ENCODE results near the gene DPYSL5. TPM values are rescaled to one million over a fixed set of nuclear protein-coding genes. Genes with fewer than 3 reads are reported as not detected.

DPYSL5 gene
- total RNA-seq, 1 donor from 2014 or later: 0.11 TPM

DNA sequence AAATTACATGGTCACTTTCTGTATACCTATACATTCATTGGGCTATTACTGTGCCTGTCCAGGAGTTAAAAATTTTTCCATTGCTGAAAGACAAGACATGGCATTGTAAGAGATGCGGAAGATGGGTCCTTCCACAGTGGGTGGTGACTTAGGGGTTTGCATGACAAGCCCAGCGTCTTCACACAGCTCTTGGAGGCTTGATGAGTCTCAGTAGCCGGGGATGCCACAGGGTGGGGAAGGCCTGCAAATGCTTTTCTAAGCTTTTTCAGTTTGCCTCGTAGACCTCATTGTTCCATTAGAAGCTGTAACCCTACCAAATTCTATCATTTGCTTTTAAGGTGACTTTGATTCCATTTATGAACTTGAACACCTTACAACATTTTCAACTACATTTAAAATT lies 104.4 kb downstream of the DPYSL5 start:
- Mint-ChIP-seq H3K27ac (ENCODE audit: unreplicated experiment) (no peak overlapping the region), H3K4me1 (ENCODE audit: unreplicated experiment) (no peaks in the 10 kb centered on the region)

GRCh38 chr2:26954135-26954534 lies 106.2 kb downstream of the DPYSL5 start:
- H3K27ac Mint-ChIP-seq (ENCODE audit: unreplicated experiment): no peak overlapping the region
- H3K27me3 Mint-ChIP-seq (ENCODE audit: unreplicated experiment): peaks cover 69% of the 10 kb centered on the region
- TF ChIP-seq CTCF (IDR thresholded peaks at IDR 0.05): no peak
- no peaks in the 10 kb centered on the region for H3K4me1 Mint-ChIP-seq (ENCODE audit: unreplicated experiment)
- DNase-seq (ENCODE audit: extremely low spot score, unreplicated experiment): no peak
- no peak overlapping the region for H3K4me3 Mint-ChIP-seq (ENCODE audit: unreplicated experiment)
- H3K9me3 Mint-ChIP-seq (ENCODE audit: unreplicated experiment): no peaks in the 10 kb centered on the region
- H3K36me3 Mint-ChIP-seq (ENCODE audit: unreplicated experiment): no peaks in the 10 kb centered on the region

More for the DNA sequence above, 104.4 kb downstream of the DPYSL5 start:
- H3K4me3 Mint-ChIP-seq (ENCODE audit: unreplicated experiment): no peak overlapping the region
- no peaks in the 10 kb centered on the region for H3K9me3 Mint-ChIP-seq (ENCODE audit: unreplicated experiment)
- DNase-seq (ENCODE audit: extremely low spot score, unreplicated experiment): no peak
- peaks cover 54% of the 10 kb centered on the region for H3K27me3 Mint-ChIP-seq (ENCODE audit: unreplicated experiment)
- H3K36me3 Mint-ChIP-seq (ENCODE audit: unreplicated experiment): no peaks in the 10 kb centered on the region
- no peak for TF ChIP-seq CTCF (IDR thresholded peaks at IDR 0.05)

DNA sequence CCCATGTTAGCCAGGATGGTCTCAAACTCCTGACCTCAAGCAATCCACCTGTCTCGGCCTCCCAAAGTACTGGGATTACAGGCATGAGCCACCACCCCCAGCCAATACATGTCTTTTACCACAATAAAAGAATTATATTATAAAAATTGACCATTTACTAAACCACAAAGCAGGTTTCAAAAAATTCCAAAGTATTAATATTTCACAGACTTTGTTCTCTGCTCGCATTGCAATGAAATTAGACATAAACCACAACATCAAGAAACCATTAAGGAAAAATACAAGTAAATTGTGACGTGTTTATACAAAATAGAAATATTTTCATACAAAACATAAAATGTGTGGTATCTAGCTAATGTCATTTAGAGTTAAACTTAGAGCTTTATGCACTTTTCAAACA lies 109.1 kb downstream of the DPYSL5 start:
- no peaks in the 10 kb centered on the region for H3K36me3 Mint-ChIP-seq (ENCODE audit: unreplicated experiment)
- no peak overlapping the region for H3K27ac Mint-ChIP-seq (ENCODE audit: unreplicated experiment)
- no peak overlapping the region for H3K4me3 Mint-ChIP-seq (ENCODE audit: unreplicated experiment)
- DNase-seq (ENCODE audit: extremely low spot score, unreplicated experiment): no peak
- peaks cover 76% of the 10 kb centered on the region for H3K27me3 Mint-ChIP-seq (ENCODE audit: unreplicated experiment)
- peaks cover 7% of the 10 kb centered on the region for H3K4me1 Mint-ChIP-seq (ENCODE audit: unreplicated experiment)
- no peaks in the 10 kb centered on the region for H3K9me3 Mint-ChIP-seq (ENCODE audit: unreplicated experiment)
- TF ChIP-seq CTCF (IDR thresholded peaks at IDR 0.05): no peak

- Mint-ChIP-seq H3K27me3 (ENCODE audit: unreplicated experiment) (peaks cover 72% of the 10 kb centered on the region), H3K36me3 (ENCODE audit: unreplicated experiment) (no peaks in the 10 kb centered on the region), H3K4me3 (ENCODE audit: unreplicated experiment) (no peak overlapping the region), H3K27ac (ENCODE audit: unreplicated experiment) (no peak overlapping the region), H3K9me3 (ENCODE audit: unreplicated experiment) (no peaks in the 10 kb centered on the region), H3K4me1 (ENCODE audit: unreplicated experiment) (peaks cover 7% of the 10 kb centered on the region)
- no peak for DNase-seq (ENCODE audit: extremely low spot score, unreplicated experiment)
- no peak for TF ChIP-seq CTCF (IDR thresholded peaks at IDR 0.05)
Measured at GRCh38 chr2:26957534-26957933, 109.6 kb downstream of the DPYSL5 start.

- Mint-ChIP-seq H3K36me3 (ENCODE audit: unreplicated experiment) (no peaks in the 10 kb centered on the region), H3K27me3 (ENCODE audit: unreplicated experiment) (peaks cover 67% of the 10 kb centered on the region), H3K27ac (ENCODE audit: unreplicated experiment) (no peak overlapping the region), H3K4me1 (ENCODE audit: unreplicated experiment) (peaks cover 7% of the 10 kb centered on the region), H3K4me3 (ENCODE audit: unreplicated experiment) (no peak overlapping the region), H3K9me3 (ENCODE audit: unreplicated experiment) (no peaks in the 10 kb centered on the region)
- no peak for TF ChIP-seq CTCF (IDR thresholded peaks at IDR 0.05)
- DNase-seq (ENCODE audit: extremely low spot score, unreplicated experiment): no peak
Measured at GRCh38 chr2:26959331-26959730, 111.4 kb downstream of the DPYSL5 start.
